Measurements from ENCODE around the gene CDK17. TPM values are rescaled to one million over a fixed set of nuclear protein-coding genes. Genes with fewer than 3 reads are reported as not detected.
A peak's percentile ranks its signal among the peaks of the same experiment; 100 is the strongest.

CDK17 gene
- total and polyA plus RNA-seq, 9 of the 15 experiments (the other 6 are each of a cell fraction or from before 2014, with no cell fraction given), result 4.8 to 39.3 (median 21.6) TPM

- in situ Hi-C loops (cut with MboI) (no loop called here), intact Hi-C loops (cut with micrococcal nuclease) (no loop called here)
- TF ChIP-seq ZNF584 (CRISPR knock-in tag; IDR thresholded peaks at IDR 0.05; ENCODE audit: low read depth) (no peak), ZBTB11 (CRISPR knock-in tag; IDR thresholded peaks at IDR 0.05) (no peak), CEBPZ (IDR thresholded peaks at IDR 0.05; ENCODE audit: borderline replicate concordance, low read depth, low read length) (no peak), ZNF253 (CRISPR knock-in tag; conservative IDR thresholded peaks at IDR 0.05) (no peak), ZNF232 (CRISPR knock-in tag; IDR thresholded peaks at IDR 0.05) (no peak), MAX (CRISPR knock-in tag; IDR thresholded peaks at IDR 0.05) (no peak), FOS (IDR thresholded peaks at IDR 0.05; ENCODE audit: extremely low read depth, insufficient read length) (no peak), POLR2B (IDR thresholded peaks at IDR 0.05; ENCODE audit: low read depth, partially characterized antibody) (no peak), PURB (CRISPR knock-in tag; IDR thresholded peaks at IDR 0.05; ENCODE audit: low read depth) (no peak), COPS2 (conservative IDR thresholded peaks at IDR 0.05) (no peak), TCF3 (CRISPR knock-in tag; IDR thresholded peaks at IDR 0.05) (no peak)
These were observed 53.0 kb downstream of the CDK17 start for GRCh38 chr12:96347130-96347699.

More at GRCh38 chr12:96347130-96347699, 53.0 kb downstream of the CDK17 start:
- Histone ChIP-seq H3K9me3 (replicated peaks; ENCODE audit: control insufficient read depth, insufficient read depth, low read depth, low read length) (peaks cover 13% of the 10 kb centered on the region), H3K4me2 (ENCODE audit: insufficient read depth, low read length) (no peak overlapping the region), H3K36me3 (ENCODE audit: control insufficient read depth, insufficient read depth, low read length) (peaks cover 4% of the 10 kb centered on the region; the same call in 2 of the 3 replicates), H3K27me3 (ENCODE audit: control insufficient read depth in 2 of 2, insufficient read depth in 2 of 2, low read length in 2 of 2) (no peaks in the 10 kb centered on the region), H3K79me2 (ENCODE audit: control insufficient read depth, insufficient read depth, low read length) (peaks cover 95% of the 10 kb centered on the region), H3K27ac (ENCODE audit: extremely low read depth, low read depth, low read length) (no peak overlapping the region), H3K9ac (ENCODE audit: insufficient read depth in 1 of 2, low read depth in 2 of 2, low read length in 2 of 2) (no peak overlapping the region), H3K4me3 (no peak overlapping the region), H3K4me1 (replicated peaks in 1 of 2; ENCODE audit: control insufficient read depth in 2 of 2, insufficient read depth in 2 of 2, low read length in 2 of 2) (no peaks in the 10 kb centered on the region; a peak in 1 of 5 replicates), H2AFZ (ENCODE audit: low read depth, low read length) (no peak overlapping the region), H4K20me1 (replicated peaks; ENCODE audit: control insufficient read depth, insufficient read depth, low read length) (peaks cover 4% of the 10 kb centered on the region; the same call in 1 of the 2 replicates), H3K9me1 (ENCODE audit: control insufficient read depth, insufficient read depth, low read length) (no peaks in the 10 kb centered on the region)
- ChIA-PET POLR2A (interaction anchor here (0.6 to 1.8 kb wide), 3 partner anchors 16 to 161 kb away, joined by 3 to 4 read pairs (median 4); no protein-coding TSS in a partner anchor), CTCF (ENCODE audit: low intra/inter-chr PET ratio) (no interaction called here)
- no peak for FAIRE-seq
- no peak for DNase-seq (ENCODE audit: extremely low read depth in 1 of 4, low spot score in 3 of 4)
- peak; percentile 69 for ATAC-seq
- BruUV-seq (replicated peaks), result no TSS peak
- 54% methylated on average over 5 of the region's 5 CpGs for WGBS (ENCODE audit: insufficient coverage, low coverage, missing lambda C conversion rate)

Measured in K562 (cell line).